ENCODE measurements around the gene NDUFAF5.

DNA sequence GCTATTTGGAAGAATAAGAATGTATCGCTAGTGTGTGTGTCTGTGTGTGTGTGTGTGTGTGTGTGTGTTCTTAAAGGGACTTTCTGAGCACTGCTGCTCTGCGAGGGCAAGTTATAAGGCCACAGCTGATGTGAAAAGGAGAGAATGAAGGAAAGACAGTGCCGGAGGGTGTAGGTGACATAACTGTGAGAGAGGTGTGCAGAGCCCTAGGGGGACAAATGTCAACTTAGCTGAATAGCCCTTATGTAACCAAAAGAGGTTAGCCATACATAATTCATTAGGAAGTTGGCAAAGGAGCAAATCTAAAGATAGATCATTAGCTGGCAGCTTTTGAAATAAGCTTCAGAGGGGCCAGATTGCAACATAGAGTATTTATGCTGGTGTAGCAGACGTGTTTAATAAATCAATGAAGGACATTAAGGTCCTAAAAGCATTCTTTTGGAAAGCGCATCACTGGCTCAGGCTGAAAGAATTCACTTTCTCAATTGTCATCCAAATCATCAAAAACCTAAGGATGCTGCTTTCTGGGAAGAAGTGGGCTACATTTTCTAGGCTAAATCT is 81.0 kb downstream of the NDUFAF5 start:
- TF ChIP-seq, protein P1, sequence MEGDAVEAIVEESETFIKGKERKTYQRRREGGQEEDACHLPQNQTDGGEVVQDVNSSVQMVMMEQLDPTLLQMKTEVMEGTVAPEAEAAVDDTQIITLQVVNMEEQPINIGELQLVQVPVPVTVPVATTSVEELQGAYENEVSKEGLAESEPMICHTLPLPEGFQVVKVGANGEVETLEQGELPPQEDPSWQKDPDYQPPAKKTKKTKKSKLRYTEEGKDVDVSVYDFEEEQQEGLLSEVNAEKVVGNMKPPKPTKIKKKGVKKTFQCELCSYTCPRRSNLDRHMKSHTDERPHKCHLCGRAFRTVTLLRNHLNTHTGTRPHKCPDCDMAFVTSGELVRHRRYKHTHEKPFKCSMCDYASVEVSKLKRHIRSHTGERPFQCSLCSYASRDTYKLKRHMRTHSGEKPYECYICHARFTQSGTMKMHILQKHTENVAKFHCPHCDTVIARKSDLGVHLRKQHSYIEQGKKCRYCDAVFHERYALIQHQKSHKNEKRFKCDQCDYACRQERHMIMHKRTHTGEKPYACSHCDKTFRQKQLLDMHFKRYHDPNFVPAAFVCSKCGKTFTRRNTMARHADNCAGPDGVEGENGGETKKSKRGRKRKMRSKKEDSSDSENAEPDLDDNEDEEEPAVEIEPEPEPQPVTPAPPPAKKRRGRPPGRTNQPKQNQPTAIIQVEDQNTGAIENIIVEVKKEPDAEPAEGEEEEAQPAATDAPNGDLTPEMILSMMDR (IDR thresholded peaks at IDR 0.05; ENCODE audit: poor library complexity) = no peak
- no peak for TF ChIP-seq EZH2 (IDR thresholded peaks at IDR 0.05; ENCODE audit: borderline replicate concordance)
- no peak for TF ChIP-seq EZH2phosphoT487 (IDR thresholded peaks at IDR 0.05; ENCODE audit: low read depth, severe bottlenecking, unreplicated experiment)

Data from hepatocyte (in vitro differentiated cells).